ENCODE data around the gene ANXA4. TPM values are rescaled to one million over a fixed set of nuclear protein-coding genes. Genes with fewer than 3 reads are reported as not detected.

Gene ANXA4
- total and polyA plus RNA-seq, 2 of the 13 experiments (the other 11 are each of a cell fraction or from before 2014, with no cell fraction given) = 155 to 168 TPM

DNA sequence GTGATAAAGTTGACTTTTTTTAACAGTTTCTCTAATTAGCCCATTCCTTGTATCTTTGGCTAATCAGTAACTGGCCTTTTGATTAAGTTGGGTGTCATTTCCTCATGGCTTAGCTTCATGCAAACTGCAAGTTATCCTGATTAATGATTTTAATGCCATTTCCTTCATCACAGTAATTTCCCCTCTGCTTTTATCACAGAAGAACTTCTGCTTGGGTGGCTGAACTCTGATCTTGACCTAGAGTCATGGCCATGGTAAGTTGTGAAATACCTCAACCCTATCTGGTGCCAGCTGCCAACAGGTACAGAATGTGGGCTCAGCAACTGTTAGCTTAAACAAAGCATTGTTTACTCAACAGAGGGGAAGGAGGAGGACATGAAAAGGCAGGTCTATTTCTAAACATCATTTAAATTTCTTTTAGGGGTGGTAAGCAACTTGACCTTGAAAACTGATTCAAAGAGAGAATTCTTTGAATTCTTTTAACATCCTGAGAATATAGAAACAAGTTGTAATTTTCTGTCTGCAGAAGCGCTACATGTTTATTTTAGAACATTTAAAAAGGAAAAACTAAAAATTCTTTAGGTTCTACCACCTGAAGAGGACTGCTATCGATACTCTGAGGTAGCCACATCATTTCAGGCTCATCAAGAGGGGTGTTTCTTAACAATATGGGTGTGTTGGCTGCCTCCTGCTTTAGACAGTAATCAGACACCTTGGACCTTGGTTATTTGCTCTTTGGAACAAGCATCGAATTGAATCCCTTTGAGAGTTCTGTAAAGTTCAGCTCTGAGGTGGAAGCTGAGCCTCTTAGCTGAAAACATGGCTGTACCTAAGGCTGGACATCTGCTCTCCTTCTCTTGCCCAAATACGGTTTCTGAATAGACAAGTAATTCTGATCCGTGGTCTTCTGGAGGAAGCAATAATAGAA lies 39.7 kb downstream of the ANXA4 start (continued):
- TF ChIP-seq EP300 (IDR thresholded peaks at IDR 0.05; ENCODE audit: low read depth in 2 of 2, low read length in 2 of 2) = peak; percentile 95 to 99; a peak in 3 of 4 replicates
- peak; percentile 97 for TF ChIP-seq EP300 (CRISPR knock-in tag; IDR thresholded peaks at IDR 0.05; ENCODE audit: borderline replicate concordance)
- TF ChIP-seq, protein P1, sequence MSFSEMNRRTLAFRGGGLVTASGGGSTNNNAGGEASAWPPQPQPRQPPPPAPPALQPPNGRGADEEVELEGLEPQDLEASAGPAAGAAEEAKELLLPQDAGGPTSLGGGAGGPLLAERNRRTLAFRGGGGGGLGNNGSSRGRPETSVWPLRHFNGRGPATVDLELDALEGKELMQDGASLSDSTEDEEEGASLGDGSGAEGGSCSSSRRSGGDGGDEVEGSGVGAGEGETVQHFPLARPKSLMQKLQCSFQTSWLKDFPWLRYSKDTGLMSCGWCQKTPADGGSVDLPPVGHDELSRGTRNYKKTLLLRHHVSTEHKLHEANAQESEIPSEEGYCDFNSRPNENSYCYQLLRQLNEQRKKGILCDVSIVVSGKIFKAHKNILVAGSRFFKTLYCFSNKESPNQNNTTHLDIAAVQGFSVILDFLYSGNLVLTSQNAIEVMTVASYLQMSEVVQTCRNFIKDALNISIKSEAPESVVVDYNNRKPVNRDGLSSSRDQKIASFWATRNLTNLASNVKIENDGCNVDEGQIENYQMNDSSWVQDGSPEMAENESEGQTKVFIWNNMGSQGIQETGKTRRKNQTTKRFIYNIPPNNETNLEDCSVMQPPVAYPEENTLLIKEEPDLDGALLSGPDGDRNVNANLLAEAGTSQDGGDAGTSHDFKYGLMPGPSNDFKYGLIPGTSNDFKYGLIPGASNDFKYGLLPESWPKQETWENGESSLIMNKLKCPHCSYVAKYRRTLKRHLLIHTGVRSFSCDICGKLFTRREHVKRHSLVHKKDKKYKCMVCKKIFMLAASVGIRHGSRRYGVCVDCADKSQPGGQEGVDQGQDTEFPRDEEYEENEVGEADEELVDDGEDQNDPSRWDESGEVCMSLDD (CRISPR knock-in tag; IDR thresholded peaks at IDR 0.05; ENCODE audit: borderline replicate concordance) = no peak
- TF ChIP-seq, protein P2, sequence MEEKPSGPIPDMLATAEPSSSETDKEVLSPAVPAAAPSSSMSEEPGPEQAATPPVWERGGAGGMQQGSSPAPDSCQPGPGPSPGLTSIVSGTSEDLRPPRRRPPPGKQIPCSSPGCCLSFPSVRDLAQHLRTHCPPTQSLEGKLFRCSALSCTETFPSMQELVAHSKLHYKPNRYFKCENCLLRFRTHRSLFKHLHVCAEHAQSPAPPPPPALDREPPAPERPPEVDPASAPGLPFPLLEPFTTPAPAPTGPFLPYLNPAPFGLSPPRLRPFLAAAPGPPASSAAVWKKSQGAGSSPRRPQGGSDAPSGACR (CRISPR knock-in tag; IDR thresholded peaks at IDR 0.05) = peak; percentile 98
- TF ChIP-seq, protein P3, sequence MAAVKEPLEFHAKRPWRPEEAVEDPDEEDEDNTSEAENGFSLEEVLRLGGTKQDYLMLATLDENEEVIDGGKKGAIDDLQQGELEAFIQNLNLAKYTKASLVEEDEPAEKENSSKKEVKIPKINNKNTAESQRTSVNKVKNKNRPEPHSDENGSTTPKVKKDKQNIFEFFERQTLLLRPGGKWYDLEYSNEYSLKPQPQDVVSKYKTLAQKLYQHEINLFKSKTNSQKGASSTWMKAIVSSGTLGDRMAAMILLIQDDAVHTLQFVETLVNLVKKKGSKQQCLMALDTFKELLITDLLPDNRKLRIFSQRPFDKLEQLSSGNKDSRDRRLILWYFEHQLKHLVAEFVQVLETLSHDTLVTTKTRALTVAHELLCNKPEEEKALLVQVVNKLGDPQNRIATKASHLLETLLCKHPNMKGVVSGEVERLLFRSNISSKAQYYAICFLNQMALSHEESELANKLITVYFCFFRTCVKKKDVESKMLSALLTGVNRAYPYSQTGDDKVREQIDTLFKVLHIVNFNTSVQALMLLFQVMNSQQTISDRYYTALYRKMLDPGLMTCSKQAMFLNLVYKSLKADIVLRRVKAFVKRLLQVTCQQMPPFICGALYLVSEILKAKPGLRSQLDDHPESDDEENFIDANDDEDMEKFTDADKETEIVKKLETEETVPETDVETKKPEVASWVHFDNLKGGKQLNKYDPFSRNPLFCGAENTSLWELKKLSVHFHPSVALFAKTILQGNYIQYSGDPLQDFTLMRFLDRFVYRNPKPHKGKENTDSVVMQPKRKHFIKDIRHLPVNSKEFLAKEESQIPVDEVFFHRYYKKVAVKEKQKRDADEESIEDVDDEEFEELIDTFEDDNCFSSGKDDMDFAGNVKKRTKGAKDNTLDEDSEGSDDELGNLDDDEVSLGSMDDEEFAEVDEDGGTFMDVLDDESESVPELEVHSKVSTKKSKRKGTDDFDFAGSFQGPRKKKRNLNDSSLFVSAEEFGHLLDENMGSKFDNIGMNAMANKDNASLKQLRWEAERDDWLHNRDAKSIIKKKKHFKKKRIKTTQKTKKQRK (IDR thresholded peaks at IDR 0.05; ENCODE audit: low read length) = no peak
- TF ChIP-seq ZMAT3 (CRISPR knock-in tag; conservative IDR thresholded peaks at IDR 0.05) = no peak
- peak; percentile 55; the same call in 1 of the 2 replicates for TF ChIP-seq FOSL1 (CRISPR knock-in tag; IDR thresholded peaks at IDR 0.05; ENCODE audit: borderline replicate concordance)
- TF ChIP-seq, protein P4, sequence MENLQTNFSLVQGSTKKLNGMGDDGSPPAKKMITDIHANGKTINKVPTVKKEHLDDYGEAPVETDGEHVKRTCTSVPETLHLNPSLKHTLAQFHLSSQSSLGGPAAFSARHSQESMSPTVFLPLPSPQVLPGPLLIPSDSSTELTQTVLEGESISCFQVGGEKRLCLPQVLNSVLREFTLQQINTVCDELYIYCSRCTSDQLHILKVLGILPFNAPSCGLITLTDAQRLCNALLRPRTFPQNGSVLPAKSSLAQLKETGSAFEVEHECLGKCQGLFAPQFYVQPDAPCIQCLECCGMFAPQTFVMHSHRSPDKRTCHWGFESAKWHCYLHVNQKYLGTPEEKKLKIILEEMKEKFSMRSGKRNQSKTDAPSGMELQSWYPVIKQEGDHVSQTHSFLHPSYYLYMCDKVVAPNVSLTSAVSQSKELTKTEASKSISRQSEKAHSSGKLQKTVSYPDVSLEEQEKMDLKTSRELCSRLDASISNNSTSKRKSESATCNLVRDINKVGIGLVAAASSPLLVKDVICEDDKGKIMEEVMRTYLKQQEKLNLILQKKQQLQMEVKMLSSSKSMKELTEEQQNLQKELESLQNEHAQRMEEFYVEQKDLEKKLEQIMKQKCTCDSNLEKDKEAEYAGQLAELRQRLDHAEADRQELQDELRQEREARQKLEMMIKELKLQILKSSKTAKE (CRISPR knock-in tag; IDR thresholded peaks at IDR 0.05; ENCODE audit: borderline replicate concordance) = peak; percentile 98
- TF ChIP-seq, protein P5, sequence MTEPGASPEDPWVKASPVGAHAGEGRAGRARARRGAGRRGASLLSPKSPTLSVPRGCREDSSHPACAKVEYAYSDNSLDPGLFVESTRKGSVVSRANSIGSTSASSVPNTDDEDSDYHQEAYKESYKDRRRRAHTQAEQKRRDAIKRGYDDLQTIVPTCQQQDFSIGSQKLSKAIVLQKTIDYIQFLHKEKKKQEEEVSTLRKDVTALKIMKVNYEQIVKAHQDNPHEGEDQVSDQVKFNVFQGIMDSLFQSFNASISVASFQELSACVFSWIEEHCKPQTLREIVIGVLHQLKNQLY (CRISPR knock-in tag; IDR thresholded peaks at IDR 0.05) = peak; percentile 91
- peak; percentile 92 for TF ChIP-seq HOXA3 (CRISPR knock-in tag; IDR thresholded peaks at IDR 0.05)
- no peak for TF ChIP-seq HNRNPH1 (optimal IDR thresholded peaks at IDR 0.05; ENCODE audit: low read depth, low read length)
- peak; percentile 98 for TF ChIP-seq HDAC1 (CRISPR knock-in tag; IDR thresholded peaks at IDR 0.05)
- TF ChIP-seq MATR3 (CRISPR knock-in tag; IDR thresholded peaks at IDR 0.05) = no peak
- TF ChIP-seq TCF7 (IDR thresholded peaks at IDR 0.05; ENCODE audit: low read depth) = peak; percentile 97
- no peak for TF ChIP-seq ZNF251 (CRISPR knock-in tag; IDR thresholded peaks at IDR 0.05)
- TF ChIP-seq ZNF790 (CRISPR knock-in tag; IDR thresholded peaks at IDR 0.05; ENCODE audit: borderline replicate concordance) = no peak
- 0 out of 2 replicates have a peak, but pooled peaks have one; percentile 16 for TF ChIP-seq GFI1 (CRISPR knock-in tag; IDR thresholded peaks at IDR 0.05; ENCODE audit: borderline replicate concordance)
- TF ChIP-seq ZBTB38 (CRISPR knock-in tag; IDR thresholded peaks at IDR 0.05) = no peak
- 0 out of 2 replicates have a peak, but pooled peaks have one; percentile 34 for TF ChIP-seq SIN3A (IDR thresholded peaks at IDR 0.05; ENCODE audit: borderline replicate concordance, low read depth, low read length)

Data from HepG2 (cell line).